A375 (cell line): ENCODE results near the gene FAM171A2. TPM values are rescaled to one million over a fixed set of nuclear protein-coding genes. Genes with fewer than 3 reads are reported as not detected.
A peak's percentile ranks its signal among the peaks of the same experiment; 100 is the strongest.

ENCODE experiments used
- small RNA-seq: library from RNA; depleted of rRNA; stranded (forward); fragments of <200 nt; gene quantifications from one replicate; pipeline ENCODE3, GENCODE V24; 2014
- total RNA-seq: library from RNA; depleted of rRNA; stranded (reverse); fragments of >200 nt; shearing (Covaris generic); gene quantifications from 2 replicates; pipeline ENCODE4 v1.2.3, GENCODE V29; 2014; rRNA removed

The FAM171A2 gene
- 2.4 and 2.5 TPM in 2 replicates for total RNA-seq

GRCh38 chr17:44363613-44364159 is at the start of gene FAM171A2:
FAM171A2 (minus strand) TSS chr17:44363853; CDS start chr17:44363714, 139 bp downstream.

GRCh38 chr17:44389281-44389680 is 25.6 kb upstream of the FAM171A2 start, which contains the start of gene ITGA2B:
ITGA2B (minus strand) TSS chr17:44389649; CDS start chr17:44389473, 176 bp downstream.

GRCh38 chr17:44344939-44345453 is 18.7 kb downstream of the FAM171A2 start, which contains the start of gene GRN:
GRN (plus strand) TSS chr17:44345302; CDS start chr17:44349165, 3,863 bp downstream.

GRCh38 chr17:44324571-44325275 is 38.9 kb downstream of the FAM171A2 start, which contains the start of gene SLC25A39:
SLC25A39 (minus strand) TSS chr17:44324823; CDS start chr17:44323562, 1,261 bp downstream.

GRCh38 chr17:44308320-44308818 is 55.3 kb downstream of the FAM171A2 start, which contains the start of gene RUNDC3A:
RUNDC3A (plus strand) TSS chr17:44308601; CDS start chr17:44308833, 232 bp downstream.

Small RNAs within 50 kb of the gene (small RNA-seq; reads per million reads assigned to genes)
- gene RF00012: 0.54 reads per million, percentile 29 among the genes with 10 or more reads in this experiment
- gene RN7SL258P: not detected
- gene RNU6-453P: not detected

Other genes with a start within 250 kb of the FAM171A2 start
- 62.8 and 63.2 TPM in 2 replicates for gene HDAC5, start 240.2 kb downstream of the FAM171A2 start, total RNA-seq
- 7.6 and 8.6 TPM in 2 replicates for gene HROB, start 221.9 kb downstream of the FAM171A2 start, total RNA-seq
- gene ASB16, start 193.1 kb downstream of the FAM171A2 start, total RNA-seq: not detected in 2 replicates
- gene TMUB2, start 176.9 kb downstream of the FAM171A2 start, total RNA-seq: 23.2 and 27.8 TPM in 2 replicates
- gene ATXN7L3, start 164.0 kb downstream of the FAM171A2 start, total RNA-seq: 53.0 and 54.7 TPM in 2 replicates
- gene UBTF, start 144.2 kb downstream of the FAM171A2 start, total RNA-seq: 100 and 108 TPM in 2 replicates
- not detected in 2 replicates for gene SLC4A1, start 95.7 kb downstream of the FAM171A2 start, total RNA-seq
- 0.79 and 2.6 TPM in 2 replicates for gene RUNDC3A, start 55.3 kb downstream of the FAM171A2 start, total RNA-seq
- 101 and 121 TPM in 2 replicates for gene SLC25A39, start 39.0 kb downstream of the FAM171A2 start, total RNA-seq
- 153 and 180 TPM in 2 replicates for gene GRN, start 18.6 kb downstream of the FAM171A2 start, total RNA-seq
- gene ITGA2B, start 25.8 kb upstream of the FAM171A2 start, total RNA-seq: 0.05 and 0.34 TPM in 2 replicates
- 18.9 and 23.3 TPM in 2 replicates for gene GPATCH8, start 139.6 kb upstream of the FAM171A2 start, total RNA-seq
- gene FZD2, start 193.6 kb upstream of the FAM171A2 start, total RNA-seq: 7.5 and 10.3 TPM in 2 replicates